WTC11 (cell line): ENCODE measurements around the gene ZNF77. TPM values are rescaled to one million over a fixed set of nuclear protein-coding genes. Genes with fewer than 3 reads are reported as not detected.

Source experiments
- ATF1 ChIP-seq: sonication (generic); formaldehyde crosslinking; IDR thresholded peaks from 2 replicates; pipeline ENCODE4 v1.8.1; 2023; ENCODE audit warnings: mild to moderate bottlenecking, moderate library complexity, missing genetic modification reagents
- CBFB ChIP-seq: sonication (generic); formaldehyde crosslinking; IDR thresholded peaks from 2 replicates; pipeline ENCODE4 v1.8.1; 2022; ENCODE audit warnings: mild to moderate bottlenecking, low read depth, missing genetic modification reagents
- ESRRA ChIP-seq: sonication (generic); formaldehyde crosslinking; IDR thresholded peaks from 2 replicates; pipeline ENCODE4 v1.8.1; 2022; ENCODE audit warnings: mild to moderate bottlenecking, missing genetic modification reagents, borderline replicate concordance
- ETV6 ChIP-seq: sonication (generic); formaldehyde crosslinking; IDR thresholded peaks from 2 replicates; pipeline ENCODE4 v1.8.1; 2022; ENCODE audit warnings: mild to moderate bottlenecking, missing genetic modification reagents
- FOXJ3 ChIP-seq: sonication (generic); formaldehyde crosslinking; IDR thresholded peaks from 2 replicates; pipeline ENCODE4 v1.9.0; 2021; ENCODE audit warnings: missing genetic modification reagents, mild to moderate bottlenecking, borderline replicate concordance
- FOXP1 ChIP-seq: sonication (generic); formaldehyde crosslinking; IDR thresholded peaks from 2 replicates; pipeline ENCODE4 v1.8.0; 2022; ENCODE audit warnings: missing genetic modification reagents, mild to moderate bottlenecking, moderate library complexity, borderline replicate concordance
- MYBL2 ChIP-seq: sonication (generic); formaldehyde crosslinking; IDR thresholded peaks from 2 replicates; pipeline ENCODE4 v1.8.1; 2023; ENCODE audit warnings: mild to moderate bottlenecking, moderate library complexity, missing genetic modification reagents
- NFATC4 ChIP-seq: fragments of 250-450 bp; sonication (Bioruptor Pico); IDR thresholded peaks from 2 replicates; pipeline ENCODE4 v1.9.0; 2021; ENCODE audit warnings: mild to moderate bottlenecking
- NR2C2 ChIP-seq: sonication (generic); formaldehyde crosslinking; IDR thresholded peaks from 2 replicates; pipeline ENCODE4 v1.8.0; 2022; ENCODE audit warnings: mild to moderate bottlenecking, missing genetic modification reagents
- PRRX2 ChIP-seq: fragments of 250-450 bp; sonication (Bioruptor Pico); IDR thresholded peaks from 2 replicates; pipeline ENCODE4 v1.8.0; 2021; ENCODE audit warnings: mild to moderate bottlenecking
- RORB ChIP-seq: fragments of 250-450 bp; sonication (Bioruptor Pico); IDR thresholded peaks from 2 replicates; pipeline ENCODE4 v1.9.0; 2021; ENCODE audit warnings: mild to moderate bottlenecking
- SP1 ChIP-seq: sonication (generic); formaldehyde crosslinking; conservative IDR thresholded peaks from 2 replicates; pipeline ENCODE4 v1.8.1; 2022; ENCODE audit warnings: missing genetic modification reagents
- TEAD1 ChIP-seq: sonication (generic); formaldehyde crosslinking; IDR thresholded peaks from 2 replicates; pipeline ENCODE4 v1.8.0; 2022; ENCODE audit warnings: mild to moderate bottlenecking, missing genetic modification reagents
- TP53 ChIP-seq: sonication (generic); formaldehyde crosslinking; IDR thresholded peaks from 2 replicates; pipeline ENCODE4 v1.8.1; 2023; ENCODE audit warnings: mild to moderate bottlenecking, missing genetic modification reagents
- ZNF138 ChIP-seq: sonication (generic); formaldehyde crosslinking; conservative IDR thresholded peaks from 2 replicates; pipeline ENCODE4 v1.8.1; 2022; ENCODE audit warnings: mild to moderate bottlenecking, moderate library complexity, missing genetic modification reagents
- ZNF263 ChIP-seq: sonication (generic); formaldehyde crosslinking; IDR thresholded peaks from 2 replicates; pipeline ENCODE4 v1.8.1; 2022; ENCODE audit warnings: low read depth, mild to moderate bottlenecking, moderate library complexity, missing genetic modification reagents
- ZNF317 ChIP-seq: sonication (generic); formaldehyde crosslinking; IDR thresholded peaks from 2 replicates; pipeline ENCODE4 v1.8.1; 2023; ENCODE audit warnings: low read depth, mild to moderate bottlenecking, moderate library complexity, missing genetic modification reagents, borderline replicate concordance
- ZNF396 ChIP-seq: fragments of 250-450 bp; sonication (Bioruptor Pico); IDR thresholded peaks from 2 replicates; pipeline ENCODE4 v1.8.0; 2021; ENCODE audit warnings: mild to moderate bottlenecking, moderate library complexity, borderline replicate concordance
- ZNF416 ChIP-seq: fragments of 250-450 bp; sonication (Bioruptor Pico); IDR thresholded peaks from 2 replicates; pipeline ENCODE4 v1.9.0; 2021; ENCODE audit warnings: mild to moderate bottlenecking, inconsistent platforms
- ZNF423 ChIP-seq: fragments of 250-450 bp; sonication (Bioruptor Pico); IDR thresholded peaks from 2 replicates; pipeline ENCODE4 v2.1.2; 2022; ENCODE audit warnings: mild to moderate bottlenecking, moderate library complexity
- ZNF671 ChIP-seq: fragments of 250-450 bp; sonication (Bioruptor Pico); IDR thresholded peaks from 2 replicates; pipeline ENCODE4 v1.8.0; 2021; ENCODE audit warnings: mild to moderate bottlenecking
- total RNA-seq: library from RNA; stranded (reverse); gene quantifications from 3 replicates; pipeline ENCODE4 v1.2.3, GENCODE V29; 2021
- TF ChIP-seq, protein P1 (sequence below): sonication (generic); formaldehyde crosslinking; IDR thresholded peaks from 2 replicates; pipeline ENCODE4 v1.8.1; 2023; ENCODE audit warnings: mild to moderate bottlenecking, missing genetic modification reagents, moderate library complexity
- TF ChIP-seq, protein P2 (sequence below): sonication (generic); formaldehyde crosslinking; IDR thresholded peaks from 2 replicates; pipeline ENCODE4 v1.8.0; 2022; ENCODE audit warnings: mild to moderate bottlenecking, missing genetic modification reagents
- TF ChIP-seq, protein P3 (sequence below): fragments of 250-450 bp; sonication (Bioruptor Pico); IDR thresholded peaks from 2 replicates; pipeline ENCODE4 v1.9.0; 2021; ENCODE audit warnings: mild to moderate bottlenecking
- TF ChIP-seq, protein P4 (sequence below): sonication (generic); formaldehyde crosslinking; IDR thresholded peaks from 2 replicates; pipeline ENCODE4 v1.8.1; 2022; ENCODE audit warnings: missing genetic modification reagents, borderline replicate concordance
- TF ChIP-seq, protein P5 (sequence below): fragments of 250-450 bp; sonication (Bioruptor Pico); IDR thresholded peaks from 2 replicates; pipeline ENCODE4 v2.1.2; 2022; ENCODE audit warnings: mild to moderate bottlenecking, moderate library complexity
- TF ChIP-seq, protein P6 (sequence below): sonication (generic); formaldehyde crosslinking; IDR thresholded peaks from 2 replicates; pipeline ENCODE4 v1.8.0; 2023; ENCODE audit warnings: missing genetic modification reagents
- TF ChIP-seq, protein P7 (sequence below): sonication (generic); formaldehyde crosslinking; conservative IDR thresholded peaks from 2 replicates; pipeline ENCODE4 v1.8.1; 2023; ENCODE audit warnings: mild to moderate bottlenecking, low read depth, missing genetic modification reagents, moderate library complexity
- TF ChIP-seq, protein P8 (sequence below): sonication (generic); formaldehyde crosslinking; IDR thresholded peaks from 2 replicates; pipeline ENCODE4 v1.8.0; 2022; ENCODE audit warnings: mild to moderate bottlenecking, missing genetic modification reagents

Gene ZNF77
- total RNA-seq, 1 experiment from 2014 or later: 4.7 TPM

DNA sequence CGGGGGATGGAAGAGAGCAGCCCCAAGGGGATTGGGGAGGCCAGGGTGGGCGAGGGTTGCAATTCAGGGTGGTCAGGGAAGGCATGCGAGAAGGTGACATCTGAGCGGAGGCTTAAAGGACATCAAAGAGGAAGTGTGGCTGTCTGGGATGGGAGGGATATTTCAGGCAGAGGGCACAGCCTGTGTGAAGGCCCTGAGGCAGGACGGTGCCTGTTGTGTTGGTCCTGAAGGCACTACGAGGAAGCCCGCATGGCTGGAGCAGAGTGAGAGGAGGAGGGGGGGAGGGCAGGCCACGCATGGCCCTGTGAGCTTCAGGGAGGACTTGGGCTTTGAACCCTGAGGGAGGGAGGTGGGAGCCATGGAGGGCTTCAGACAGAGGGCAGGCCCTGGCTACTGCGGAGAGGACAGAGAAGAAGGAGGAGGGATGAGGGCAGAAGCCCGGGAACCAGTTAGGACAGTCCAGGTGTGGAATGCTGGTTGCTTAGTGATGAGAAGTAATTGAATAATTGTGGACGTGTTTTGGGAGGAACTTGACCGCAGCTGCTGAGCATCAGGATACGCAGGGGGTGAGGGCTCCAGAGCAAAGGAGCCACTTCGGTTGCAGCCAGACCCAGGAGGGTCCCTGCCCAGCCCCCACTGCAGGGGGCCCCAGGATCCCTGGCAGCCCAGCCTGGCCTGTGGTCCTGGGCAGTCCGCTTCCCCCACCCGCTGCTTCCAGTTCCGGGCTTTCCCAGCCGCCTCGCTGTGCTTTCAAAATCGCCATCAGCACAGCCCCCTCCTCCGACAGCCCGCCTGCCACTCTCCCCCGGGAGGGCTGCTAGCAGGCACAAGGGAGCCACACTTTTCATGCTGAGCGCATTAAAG, 38.8 kb upstream of the ZNF77 start (continued):
- TF ChIP-seq FOXP1 (no peak), SP1 (CRISPR knock-in tag) (peak; percentile 84), ZNF263 (CRISPR knock-in tag) (peak; percentile 49; the same call in 1 of the 2 replicates), TEAD1 (peak; percentile 70; the same call in 1 of the 2 replicates), MYBL2 (CRISPR knock-in tag) (0 out of 2 replicates have a peak, but pooled peaks have one; percentile 39), PRRX2 (no peak), ZNF317 (CRISPR knock-in tag) (no peak), ZNF396 (CRISPR knock-in tag) (no peak), CBFB (no peak), ZNF138 (CRISPR knock-in tag) (peak; percentile 23; the same call in 1 of the 2 replicates), ESRRA (CRISPR knock-in tag) (no peak), FOXJ3 (CRISPR knock-in tag) (no peak), TP53 (CRISPR knock-in tag) (0 out of 2 replicates have a peak, but pooled peaks have one; percentile 31), ZNF423 (CRISPR knock-in tag) (peak; percentile 100), NFATC4 (CRISPR knock-in tag) (no peak), ATF1 (CRISPR knock-in tag) (no peak), NR2C2 (no peak), ZNF416 (CRISPR knock-in tag) (0 out of 2 replicates have a peak, but pooled peaks have one; percentile 67), RORB (CRISPR knock-in tag) (no peak), ETV6 (CRISPR knock-in tag) (0 out of 2 replicates have a peak, but pooled peaks have one; percentile 35), ZNF671 (CRISPR knock-in tag) (peak; percentile 49; the same call in 1 of the 2 replicates)
- TF ChIP-seq, protein P1, sequence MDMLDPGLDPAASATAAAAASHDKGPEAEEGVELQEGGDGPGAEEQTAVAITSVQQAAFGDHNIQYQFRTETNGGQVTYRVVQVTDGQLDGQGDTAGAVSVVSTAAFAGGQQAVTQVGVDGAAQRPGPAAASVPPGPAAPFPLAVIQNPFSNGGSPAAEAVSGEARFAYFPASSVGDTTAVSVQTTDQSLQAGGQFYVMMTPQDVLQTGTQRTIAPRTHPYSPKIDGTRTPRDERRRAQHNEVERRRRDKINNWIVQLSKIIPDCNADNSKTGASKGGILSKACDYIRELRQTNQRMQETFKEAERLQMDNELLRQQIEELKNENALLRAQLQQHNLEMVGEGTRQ: 0 out of 2 replicates have a peak, but pooled peaks have one; percentile 9
- TF ChIP-seq, protein P2, sequence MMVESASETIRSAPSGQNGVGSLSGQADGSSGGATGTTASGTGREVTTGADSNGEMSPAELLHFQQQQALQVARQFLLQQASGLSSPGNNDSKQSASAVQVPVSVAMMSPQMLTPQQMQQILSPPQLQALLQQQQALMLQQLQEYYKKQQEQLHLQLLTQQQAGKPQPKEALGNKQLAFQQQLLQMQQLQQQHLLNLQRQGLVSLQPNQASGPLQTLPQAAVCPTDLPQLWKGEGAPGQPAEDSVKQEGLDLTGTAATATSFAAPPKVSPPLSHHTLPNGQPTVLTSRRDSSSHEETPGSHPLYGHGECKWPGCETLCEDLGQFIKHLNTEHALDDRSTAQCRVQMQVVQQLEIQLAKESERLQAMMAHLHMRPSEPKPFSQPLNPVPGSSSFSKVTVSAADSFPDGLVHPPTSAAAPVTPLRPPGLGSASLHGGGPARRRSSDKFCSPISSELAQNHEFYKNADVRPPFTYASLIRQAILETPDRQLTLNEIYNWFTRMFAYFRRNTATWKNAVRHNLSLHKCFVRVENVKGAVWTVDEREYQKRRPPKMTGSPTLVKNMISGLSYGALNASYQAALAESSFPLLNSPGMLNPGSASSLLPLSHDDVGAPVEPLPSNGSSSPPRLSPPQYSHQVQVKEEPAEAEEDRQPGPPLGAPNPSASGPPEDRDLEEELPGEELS (CRISPR knock-in tag): peak; percentile 92
- TF ChIP-seq, protein P3, sequence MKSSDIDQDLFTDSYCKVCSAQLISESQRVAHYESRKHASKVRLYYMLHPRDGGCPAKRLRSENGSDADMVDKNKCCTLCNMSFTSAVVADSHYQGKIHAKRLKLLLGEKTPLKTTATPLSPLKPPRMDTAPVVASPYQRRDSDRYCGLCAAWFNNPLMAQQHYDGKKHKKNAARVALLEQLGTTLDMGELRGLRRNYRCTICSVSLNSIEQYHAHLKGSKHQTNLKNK (CRISPR knock-in tag): no peak
- TF ChIP-seq, protein P4, sequence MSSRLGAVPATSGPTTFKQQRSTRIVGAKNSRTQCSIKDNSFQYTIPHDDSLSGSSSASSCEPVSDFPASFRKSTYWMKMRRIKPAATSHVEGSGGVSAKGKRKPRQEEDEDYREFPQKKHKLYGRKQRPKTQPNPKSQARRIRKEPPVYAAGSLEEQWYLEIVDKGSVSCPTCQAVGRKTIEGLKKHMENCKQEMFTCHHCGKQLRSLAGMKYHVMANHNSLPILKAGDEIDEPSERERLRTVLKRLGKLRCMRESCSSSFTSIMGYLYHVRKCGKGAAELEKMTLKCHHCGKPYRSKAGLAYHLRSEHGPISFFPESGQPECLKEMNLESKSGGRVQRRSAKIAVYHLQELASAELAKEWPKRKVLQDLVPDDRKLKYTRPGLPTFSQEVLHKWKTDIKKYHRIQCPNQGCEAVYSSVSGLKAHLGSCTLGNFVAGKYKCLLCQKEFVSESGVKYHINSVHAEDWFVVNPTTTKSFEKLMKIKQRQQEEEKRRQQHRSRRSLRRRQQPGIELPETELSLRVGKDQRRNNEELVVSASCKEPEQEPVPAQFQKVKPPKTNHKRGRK (CRISPR knock-in tag): no peak
- TF ChIP-seq, protein P5, sequence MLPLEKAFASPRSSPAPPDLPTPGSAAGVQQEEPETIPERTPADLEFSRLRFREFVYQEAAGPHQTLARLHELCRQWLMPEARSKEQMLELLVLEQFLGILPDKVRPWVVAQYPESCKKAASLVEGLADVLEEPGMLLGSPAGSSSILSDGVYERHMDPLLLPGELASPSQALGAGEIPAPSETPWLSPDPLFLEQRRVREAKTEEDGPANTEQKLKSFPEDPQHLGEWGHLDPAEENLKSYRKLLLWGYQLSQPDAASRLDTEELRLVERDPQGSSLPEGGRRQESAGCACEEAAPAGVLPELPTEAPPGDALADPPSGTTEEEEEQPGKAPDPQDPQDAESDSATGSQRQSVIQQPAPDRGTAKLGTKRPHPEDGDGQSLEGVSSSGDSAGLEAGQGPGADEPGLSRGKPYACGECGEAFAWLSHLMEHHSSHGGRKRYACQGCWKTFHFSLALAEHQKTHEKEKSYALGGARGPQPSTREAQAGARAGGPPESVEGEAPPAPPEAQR (CRISPR knock-in tag): 0 out of 2 replicates have a peak, but pooled peaks have one; percentile 40
- TF ChIP-seq, protein P6, sequence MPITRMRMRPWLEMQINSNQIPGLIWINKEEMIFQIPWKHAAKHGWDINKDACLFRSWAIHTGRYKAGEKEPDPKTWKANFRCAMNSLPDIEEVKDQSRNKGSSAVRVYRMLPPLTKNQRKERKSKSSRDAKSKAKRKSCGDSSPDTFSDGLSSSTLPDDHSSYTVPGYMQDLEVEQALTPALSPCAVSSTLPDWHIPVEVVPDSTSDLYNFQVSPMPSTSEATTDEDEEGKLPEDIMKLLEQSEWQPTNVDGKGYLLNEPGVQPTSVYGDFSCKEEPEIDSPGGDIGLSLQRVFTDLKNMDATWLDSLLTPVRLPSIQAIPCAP (CRISPR knock-in tag): peak; percentile 65; the same call in 1 of the 2 replicates
- TF ChIP-seq, protein P7, sequence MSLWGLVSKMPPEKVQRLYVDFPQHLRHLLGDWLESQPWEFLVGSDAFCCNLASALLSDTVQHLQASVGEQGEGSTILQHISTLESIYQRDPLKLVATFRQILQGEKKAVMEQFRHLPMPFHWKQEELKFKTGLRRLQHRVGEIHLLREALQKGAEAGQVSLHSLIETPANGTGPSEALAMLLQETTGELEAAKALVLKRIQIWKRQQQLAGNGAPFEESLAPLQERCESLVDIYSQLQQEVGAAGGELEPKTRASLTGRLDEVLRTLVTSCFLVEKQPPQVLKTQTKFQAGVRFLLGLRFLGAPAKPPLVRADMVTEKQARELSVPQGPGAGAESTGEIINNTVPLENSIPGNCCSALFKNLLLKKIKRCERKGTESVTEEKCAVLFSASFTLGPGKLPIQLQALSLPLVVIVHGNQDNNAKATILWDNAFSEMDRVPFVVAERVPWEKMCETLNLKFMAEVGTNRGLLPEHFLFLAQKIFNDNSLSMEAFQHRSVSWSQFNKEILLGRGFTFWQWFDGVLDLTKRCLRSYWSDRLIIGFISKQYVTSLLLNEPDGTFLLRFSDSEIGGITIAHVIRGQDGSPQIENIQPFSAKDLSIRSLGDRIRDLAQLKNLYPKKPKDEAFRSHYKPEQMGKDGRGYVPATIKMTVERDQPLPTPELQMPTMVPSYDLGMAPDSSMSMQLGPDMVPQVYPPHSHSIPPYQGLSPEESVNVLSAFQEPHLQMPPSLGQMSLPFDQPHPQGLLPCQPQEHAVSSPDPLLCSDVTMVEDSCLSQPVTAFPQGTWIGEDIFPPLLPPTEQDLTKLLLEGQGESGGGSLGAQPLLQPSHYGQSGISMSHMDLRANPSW (CRISPR knock-in tag): 0 out of 2 replicates have a peak, but pooled peaks have one; percentile 33
- TF ChIP-seq, protein P8, sequence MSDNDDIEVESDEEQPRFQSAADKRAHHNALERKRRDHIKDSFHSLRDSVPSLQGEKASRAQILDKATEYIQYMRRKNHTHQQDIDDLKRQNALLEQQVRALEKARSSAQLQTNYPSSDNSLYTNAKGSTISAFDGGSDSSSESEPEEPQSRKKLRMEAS (CRISPR knock-in tag): peak; percentile 56
